ENCODE results near the gene SPAG4. TPM values are rescaled to one million over a fixed set of nuclear protein-coding genes. Genes with fewer than 3 reads are reported as not detected.

SPAG4 gene
- polyA plus RNA-seq, 12 donors, result 0.52 to 3.1 (median 1.8) TPM; not detected in 2

DNA sequence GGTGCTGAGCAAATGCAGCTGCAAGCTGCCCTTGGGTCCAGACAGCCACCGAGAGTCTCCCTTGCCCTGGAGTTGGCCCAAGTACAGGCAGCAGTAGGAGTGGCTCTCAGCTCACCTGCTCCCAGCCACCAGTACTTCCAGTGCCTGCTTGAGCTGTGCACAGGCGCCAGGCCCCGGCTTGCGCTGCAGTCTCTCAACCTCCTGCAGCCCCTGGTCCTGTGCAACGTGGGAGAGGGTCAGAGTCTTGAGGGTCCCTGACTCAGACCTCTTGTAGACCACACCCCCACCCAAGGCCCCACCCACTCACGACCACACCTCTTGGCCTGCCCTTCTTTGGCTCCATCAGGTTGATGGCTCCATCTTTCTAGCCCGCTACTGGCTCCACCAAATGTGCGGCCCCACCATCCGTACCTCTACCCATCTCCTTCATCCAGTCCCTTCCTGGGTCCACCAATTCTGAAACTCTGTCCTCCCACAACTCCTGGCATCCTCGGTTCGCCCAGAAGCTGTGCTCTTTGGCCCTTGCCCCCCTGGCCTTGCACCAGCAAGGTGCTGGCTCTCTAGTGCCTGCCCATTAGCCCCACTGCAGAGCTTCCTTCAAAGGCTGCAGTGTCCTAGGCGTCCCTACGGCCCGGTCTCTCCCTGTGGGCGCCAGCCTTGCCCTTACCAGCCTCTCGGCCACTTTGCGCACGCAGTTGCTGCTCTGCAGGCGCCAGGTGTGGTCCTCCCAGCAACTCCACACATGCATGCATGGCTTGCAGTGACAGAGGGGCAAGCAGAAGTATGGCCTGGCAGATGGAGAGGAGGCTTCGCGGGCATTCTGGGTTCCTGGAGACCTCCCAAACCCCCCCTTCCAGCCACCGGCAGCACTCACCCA, 16.5 kb upstream of the SPAG4 start:
- no peak for DNase-seq

DNA sequence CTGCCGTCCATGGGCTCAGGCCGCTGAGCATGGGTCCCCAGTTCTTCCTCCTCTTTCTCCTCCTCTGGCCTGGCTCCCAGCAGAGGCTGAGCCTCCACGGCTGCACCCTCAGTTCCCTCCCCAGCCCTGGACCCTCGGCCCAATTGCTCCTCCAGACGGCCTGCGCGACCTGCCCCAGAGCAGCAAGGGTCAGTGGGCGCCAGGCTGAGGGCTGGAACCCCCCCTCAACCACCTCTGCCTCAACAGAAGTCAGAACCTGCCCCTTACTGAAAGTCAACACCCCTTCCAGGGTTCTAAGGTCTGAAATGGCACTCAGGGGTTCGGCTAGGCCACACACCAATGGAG, 15.9 kb upstream of the SPAG4 start:
- DNase-seq, result no peak

DNA sequence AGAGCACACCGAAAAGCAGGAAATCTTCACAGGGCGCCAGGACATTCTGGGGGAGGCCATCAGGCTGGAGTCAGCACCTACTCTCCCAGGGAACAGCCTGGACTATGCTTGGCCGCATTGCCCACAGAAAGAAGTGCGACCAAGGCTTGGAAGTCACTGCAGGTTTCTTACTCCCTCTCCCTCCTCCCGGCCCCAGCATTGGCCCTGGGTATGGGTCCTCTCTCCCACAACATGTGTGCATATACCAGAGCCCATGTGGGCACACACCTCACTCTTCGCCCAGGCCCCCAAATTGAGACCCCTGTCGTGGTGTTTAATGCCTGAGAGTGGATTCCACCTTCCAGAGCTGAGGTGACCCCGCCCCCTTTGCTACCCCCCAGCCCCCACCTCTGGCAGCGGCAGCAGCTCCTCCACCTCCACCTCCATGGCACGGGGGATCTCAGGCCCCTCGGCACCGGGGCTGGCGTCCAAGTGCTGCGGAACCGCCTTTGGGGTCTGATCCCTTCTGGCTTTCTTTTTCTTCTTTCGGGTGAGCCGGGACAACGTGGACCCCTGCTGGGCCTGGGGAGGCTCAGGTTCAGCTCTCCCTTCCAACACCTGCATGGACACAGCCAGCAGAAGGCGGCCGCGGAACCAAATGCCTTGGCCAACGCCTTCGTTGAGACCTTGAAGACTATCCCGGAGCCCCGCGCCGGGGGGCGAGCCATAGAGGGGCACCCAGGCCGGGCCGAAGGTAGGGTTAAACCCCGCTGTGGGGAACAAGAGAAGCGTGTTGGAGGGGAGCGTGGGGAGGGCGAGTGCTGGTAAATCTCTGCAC, 15.2 kb upstream of the SPAG4 start:
- DNase-seq, result no peak

DNA sequence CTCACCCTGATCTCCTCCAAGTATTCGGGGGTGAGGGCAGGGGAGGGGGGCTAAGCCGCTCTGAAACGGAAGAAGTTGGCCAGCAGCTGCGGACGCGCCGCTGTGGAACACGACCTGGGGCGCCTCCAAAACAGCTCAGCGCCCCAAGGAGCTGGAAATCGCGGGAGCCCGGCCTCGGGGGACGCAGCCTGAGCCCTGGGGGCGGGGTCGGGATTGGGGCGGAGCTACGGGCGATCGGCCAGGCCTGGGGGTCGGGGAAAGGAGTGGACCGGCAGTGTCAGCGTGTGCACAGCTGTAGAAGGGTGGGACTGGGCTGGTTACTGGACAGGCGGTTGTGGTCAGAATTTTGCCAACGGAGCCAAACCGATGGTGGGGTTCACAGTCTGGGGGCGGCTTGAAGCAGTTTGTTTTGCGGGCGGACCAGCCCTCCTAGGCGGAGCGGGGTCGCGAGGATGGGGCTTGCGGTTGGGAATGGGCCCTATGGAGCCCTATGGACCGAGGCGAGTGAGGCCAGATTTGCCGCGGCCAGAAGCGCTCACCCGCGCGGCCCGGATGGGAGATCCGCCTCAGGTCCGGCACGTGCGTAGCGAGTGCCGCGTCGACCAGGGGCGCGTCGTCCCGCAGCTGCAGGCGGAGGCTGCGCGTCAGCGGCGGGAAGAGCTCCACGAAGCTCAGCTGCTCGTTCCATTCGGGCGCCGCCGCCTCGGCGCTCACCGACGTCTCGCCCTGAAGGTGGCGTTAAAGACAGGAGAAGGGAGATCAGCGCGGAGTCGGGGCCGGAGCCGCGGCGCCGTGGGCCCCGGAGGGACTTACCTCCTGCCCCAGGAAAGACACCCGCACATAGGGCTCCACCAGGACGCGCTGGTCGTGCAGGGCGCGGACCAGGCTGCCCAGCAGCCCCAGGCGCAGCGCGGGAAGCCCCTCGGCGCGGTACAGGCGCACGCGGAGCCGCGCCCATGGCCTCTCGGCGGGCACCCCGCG, 14.3 kb upstream of the SPAG4 start:
- peak; percentile 87 for DNase-seq

DNA sequence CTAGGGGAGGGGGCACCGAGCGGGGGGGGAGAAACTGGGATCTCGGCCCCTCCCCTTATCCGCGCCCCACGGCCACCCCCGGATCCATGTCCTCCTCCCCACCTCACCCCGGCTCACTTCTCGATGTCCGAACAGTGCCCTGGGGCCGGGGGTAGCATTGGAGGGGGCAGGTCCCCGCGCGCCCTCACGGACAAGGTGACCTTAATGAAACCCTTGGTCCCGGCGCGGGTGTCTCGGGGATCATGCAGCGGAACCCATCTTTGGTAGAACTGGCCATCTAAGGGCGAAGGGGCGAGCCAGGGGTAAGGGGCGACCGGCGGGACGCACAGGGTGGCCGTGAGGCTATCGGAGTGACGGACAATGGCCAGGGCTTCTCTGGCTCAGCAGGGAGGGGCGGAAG, 13.6 kb upstream of the SPAG4 start:
- no peak for DNase-seq

DNA sequence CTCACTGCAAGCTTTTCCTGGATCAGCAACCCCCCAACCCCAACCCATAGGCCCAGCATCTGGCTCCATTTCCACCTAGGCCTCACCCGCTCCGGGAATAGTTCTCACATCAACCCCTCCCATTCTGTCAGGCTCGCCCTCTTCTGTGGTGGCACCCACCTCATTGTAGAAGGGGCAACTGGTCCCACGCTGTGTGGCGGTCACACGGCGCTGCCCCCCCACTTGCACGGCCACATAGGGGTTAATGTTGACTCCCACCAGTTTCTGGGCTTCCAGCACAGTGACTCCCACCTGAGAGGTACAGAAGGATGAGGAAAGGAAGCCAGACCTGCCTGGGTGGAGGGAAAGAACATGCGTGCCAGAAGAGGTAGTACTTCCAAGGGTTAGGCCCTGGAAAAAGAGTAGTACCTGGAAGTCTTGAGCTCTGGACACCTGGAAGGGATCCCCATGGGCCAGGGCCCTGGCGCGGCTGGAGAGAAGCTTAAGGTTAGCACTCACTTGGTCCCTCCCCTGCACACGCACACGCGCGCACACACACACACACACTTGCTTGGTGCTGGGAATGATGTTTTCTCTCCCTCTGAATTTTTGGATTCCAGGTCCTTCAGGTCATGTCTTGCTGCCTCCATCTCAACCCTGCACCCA, 12.7 kb upstream of the SPAG4 start:
- no peak for DNase-seq

DNA sequence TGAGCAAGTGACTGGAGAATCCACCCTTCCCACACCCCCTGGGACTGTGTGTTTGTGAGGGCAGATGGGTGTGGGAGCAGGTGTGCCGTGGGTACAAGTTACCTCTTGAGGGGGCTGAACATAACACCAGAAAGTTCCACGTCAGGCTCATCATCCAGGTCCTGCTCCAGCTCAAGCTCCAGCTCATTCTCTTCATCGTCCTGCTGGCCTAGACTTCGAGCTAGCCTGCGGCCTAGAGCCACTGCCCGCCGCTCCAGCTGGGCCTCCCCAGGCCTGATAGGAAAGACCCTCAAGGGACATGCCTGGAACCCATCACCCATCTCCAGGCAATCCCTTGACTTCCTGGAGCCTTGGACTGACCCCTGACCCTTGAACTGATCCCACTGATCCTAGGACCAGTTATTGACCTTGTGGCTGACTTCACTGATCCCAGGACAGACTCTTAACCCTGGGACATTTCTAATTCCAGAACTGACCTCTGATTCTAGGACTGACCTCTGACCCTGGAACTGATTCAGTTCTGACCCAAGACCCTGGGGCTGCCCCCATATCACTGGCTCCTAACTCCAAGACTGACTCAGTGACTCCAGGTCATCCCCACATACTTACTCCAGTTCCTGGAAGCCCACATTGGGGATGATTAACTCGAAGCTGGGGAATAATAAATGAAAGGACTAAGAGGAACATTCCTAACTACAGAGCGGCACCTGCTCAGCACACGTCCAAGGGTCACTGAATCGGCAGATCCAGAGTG, 11.8 kb upstream of the SPAG4 start:
- no peak for DNase-seq

DNA sequence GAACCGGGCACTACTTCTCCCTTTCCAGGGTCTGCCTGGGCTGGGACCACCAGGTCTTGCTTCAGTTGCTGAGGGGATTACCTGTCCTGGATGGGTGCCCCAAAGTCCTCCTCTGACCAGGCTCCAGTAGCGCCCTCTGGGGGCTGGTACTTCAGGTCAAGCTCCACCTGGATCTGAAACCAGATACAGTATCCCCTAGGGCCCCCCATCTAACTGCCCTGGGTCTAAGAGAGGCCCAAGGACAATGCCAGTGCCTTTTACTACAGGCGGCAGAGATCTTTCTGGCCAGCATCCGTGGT, 11.2 kb upstream of the SPAG4 start:
- DNase-seq, result no peak

DNA sequence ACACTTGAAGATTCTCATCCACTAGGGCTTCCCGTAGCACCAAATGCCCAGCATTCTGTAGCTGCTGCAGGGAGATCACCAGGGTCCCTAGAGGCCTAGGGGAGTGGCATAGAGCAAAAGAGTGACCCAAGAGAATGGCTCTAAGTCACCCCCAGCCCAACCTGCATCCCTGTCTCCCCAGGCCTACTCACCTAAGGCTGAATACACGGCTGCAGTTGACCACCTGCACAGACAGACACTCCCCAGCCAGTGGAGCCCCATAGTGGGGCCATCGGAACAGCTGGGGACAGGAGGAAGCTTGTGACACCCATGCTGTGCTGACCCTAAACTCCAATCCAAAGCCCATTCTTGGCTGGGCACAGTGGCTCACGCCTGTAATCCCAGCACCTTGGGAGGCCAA, 9.5 kb upstream of the SPAG4 start:
- no peak for DNase-seq

DNA sequence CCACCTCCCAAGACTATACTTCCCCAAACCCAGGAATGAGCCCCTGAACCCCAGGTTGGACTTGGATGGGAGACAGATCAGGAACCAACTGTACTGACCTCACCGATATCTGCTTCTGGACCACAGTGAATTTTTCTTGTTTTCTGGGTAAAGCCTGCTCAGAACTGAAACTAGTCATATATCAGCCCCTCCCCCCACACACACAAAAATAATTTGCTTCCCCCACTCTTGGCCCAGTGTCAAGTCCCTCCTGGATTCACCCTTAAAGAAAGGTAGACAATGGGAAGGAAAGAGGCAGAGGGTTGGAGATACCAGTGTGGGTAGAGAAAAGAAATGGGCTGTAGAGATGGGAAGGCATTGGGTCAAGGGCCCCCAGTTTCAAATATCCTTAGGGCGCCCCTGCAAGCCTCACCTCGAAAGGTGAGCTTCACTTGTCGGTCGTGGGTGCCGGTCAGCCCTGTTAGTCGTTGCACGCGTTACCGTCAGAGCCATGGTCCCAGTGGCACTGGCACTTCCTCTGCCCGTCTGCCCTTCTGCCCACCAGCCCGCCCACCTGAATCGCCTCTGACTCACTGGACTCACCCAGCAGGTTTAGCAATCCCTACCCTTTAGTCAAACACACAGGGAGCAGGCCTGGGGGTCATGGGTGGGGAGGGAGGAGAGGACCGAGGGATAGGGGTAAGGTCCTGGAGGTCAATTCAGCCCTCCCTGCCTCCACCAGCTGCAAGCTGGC, 8.5 kb upstream of the SPAG4 start:
- DNase-seq, result no peak

DNA sequence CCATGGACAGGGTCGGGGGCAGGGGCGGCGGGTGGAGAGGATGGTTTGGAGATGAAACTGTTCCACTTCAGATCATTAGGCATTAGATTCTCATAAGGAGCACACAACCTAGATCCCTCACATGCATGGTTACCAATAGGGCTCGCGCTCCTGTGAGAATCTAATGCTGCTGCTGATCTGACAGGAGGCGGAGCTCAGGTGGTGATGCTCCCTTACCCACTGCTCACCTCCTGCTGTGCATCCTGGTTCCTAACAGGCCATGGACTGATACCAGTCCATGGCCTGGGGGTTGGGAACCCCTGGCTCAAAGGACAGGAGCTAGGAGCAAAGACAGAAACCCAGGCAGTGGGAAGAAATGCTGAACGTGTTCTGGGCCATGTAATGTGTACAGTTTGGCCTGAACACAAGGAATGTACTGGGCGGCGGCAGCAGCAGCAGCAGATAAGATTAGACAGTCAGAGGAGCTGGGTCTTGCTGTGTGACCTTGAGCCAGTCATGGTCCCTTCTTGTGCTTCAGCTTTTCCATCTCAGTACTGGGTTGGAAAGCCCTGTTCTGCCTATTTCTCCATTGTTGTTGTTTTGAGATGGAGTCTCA, 4.7 kb upstream of the SPAG4 start:
- no peak for DNase-seq

DNA sequence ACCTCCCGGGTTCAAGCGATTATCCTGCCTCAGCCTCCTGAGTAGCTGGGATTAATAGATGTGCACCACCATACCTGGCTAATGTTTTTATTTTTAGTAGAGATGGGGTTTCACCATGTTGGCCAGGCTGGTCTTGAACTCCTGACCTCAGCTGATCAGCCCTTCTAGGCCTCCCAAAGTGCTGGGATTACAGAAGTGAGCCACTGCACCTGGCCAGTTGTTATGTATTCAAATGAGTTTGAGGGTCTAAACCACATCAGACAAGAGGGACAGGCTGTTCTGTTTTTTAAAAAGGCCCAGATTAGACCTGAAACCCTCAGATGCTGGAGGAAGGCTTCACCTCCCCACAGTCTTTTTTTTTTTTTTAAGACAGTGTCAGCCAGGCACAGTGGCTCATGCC, 4.1 kb upstream of the SPAG4 start:
- no peak for DNase-seq

DNA sequence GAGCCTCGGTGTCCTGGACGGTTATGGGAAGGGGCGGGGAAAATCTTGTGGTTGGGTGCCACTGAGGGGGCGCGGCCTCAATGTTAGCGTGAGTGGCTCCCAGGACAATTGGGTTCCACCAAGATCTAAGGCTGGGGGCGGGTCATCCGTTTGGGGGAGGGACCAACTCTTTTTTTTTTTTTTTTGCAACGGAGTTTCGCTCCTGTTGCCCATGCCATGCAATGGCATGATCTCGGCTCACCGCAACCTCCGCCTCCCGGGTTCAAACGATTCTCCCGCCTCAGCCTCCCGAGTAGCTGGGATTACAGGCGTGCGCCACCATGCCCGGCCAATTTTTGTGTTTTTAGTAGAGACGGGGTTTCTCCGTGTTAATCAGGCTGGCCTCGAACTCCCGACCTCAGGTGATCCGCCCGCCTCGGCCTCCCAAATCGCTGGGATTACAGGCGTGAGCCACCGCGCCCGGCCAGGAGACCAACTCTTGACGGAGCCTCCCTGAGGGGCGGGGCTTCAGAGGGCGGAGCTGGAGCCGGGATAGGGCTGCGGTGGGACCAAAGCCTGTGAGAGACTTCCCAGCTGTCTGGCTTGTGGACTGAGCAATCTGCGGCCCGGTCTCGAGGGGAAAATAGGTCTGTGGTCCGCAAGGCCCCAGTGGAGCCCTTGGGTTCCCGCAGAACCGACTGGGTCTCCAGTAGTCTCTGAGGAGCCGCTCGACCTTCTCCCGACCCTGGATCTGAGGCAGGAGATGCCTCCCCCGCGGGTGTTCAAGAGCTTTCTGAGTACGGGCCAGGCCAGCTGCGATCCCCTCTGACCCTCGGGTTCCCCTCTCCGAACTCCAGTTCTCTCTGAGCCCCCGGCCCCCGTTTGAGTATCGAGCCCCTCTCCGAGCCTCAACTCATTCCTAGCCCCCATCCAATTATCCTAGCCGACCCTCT, 1.1 kb downstream of the SPAG4 start:
- DNase-seq, result peak; percentile 76

DNA sequence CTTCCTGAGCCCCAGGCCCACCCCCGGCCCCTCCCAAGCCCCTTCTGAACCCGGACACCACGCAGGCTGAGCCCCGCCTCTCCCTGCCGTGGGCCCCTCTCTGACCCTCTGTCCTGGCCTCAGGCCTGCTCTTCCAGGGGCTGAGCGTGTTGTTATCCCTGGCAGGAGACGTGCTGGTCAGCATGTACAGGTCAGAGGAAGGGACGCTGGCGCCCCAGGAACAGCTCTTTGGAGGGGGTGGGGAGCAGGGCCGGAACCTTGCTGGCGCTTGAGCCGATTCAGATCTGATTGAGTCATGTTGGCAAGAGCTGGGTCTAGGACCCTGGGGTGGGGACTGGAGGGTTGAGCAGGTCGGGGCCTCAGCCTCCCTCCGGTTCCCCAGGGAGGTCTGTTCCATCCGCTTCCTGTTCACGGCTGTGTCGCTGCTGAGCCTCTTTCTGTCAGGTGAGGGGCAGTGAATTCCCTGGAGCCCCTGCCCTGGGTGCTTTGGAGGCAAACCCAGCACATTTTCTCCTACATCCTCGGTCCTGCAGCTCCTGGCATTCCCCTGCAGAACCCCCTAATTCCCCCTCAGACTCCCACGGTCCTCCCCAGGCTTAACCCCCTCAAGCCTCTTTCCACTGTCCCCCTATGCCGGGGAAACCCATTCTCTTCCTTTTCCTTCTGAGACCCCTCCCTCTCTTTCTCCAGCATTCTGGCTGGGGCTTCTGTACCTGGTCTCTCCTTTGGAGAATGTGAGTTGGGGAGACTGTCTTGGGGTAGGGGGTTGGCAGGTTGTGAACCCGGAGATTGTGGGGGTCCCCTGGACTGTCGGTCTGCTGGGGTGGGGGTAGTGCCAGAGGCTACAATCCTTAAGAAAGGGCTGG, 2.0 kb downstream of the SPAG4 start:
- peak; percentile 72 for DNase-seq

DNA sequence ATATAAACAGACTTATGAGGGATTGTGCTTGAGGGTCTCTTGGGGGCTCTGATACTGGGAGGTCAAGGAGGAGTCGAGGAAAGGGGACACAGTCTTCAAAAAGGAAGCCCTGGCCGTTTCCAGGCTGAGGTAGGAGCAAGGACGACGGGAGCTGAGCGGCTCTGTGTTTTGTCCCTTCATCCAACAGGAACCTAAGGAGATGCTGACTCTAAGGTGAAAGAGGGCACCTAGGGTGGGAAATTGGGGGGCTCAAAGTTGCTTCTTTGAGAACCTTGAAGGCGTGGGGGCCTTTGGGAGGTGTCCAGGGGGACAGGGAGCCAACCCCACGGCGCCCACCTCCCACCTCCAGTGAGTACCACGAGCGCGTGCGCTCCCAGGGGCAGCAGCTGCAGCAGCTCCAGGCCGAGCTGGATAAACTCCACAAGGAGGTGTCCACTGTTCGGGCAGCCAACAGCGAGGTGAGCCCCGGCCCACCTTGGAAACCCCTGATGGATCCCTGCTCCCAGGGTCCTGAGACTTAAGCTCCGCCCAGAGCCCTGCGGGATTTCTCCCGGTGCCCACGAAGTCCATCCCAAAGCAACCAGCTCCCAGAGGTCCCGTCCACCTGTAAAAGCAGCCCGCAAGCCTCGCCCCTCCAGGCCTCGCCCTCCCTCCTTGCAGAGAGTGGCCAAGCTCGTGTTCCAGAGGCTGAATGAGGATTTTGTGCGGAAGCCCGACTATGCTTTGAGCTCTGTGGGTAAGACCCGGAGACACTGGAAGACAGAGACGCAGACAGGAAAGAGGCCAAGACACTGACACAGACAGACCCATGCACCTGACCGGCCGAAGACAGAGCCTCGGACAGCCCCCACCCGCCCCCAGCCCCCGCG, 2.9 kb downstream of the SPAG4 start:
- DNase-seq, result peak; percentile 24

All from muscle of arm (tissue), 12 donors.